GM23338 (cell line): ENCODE results near the gene CYFIP2. TPM values are rescaled to one million over a fixed set of nuclear protein-coding genes. Genes with fewer than 3 reads are reported as not detected.

Experiments
- ATAC-seq: fragments of 200-7000 bp; cut with Tn5 transposase; 3 replicates; pipeline ENCODE4 v1.9.1; 2020
- DNase-seq: peaks from one replicate; pipeline ENCODE4 v3.0.0-alpha.2; 2015; ENCODE audit warnings: low spot score
- H2AFZ ChIP-seq: fragments of 200-600 bp; sonication (generic); 2 replicates; pipeline ENCODE4 v1.8.0; 2016; ENCODE audit warnings: antibody characterized with exemption, mild to moderate bottlenecking, moderate library complexity
- H3F3A ChIP-seq: fragments of 200-600 bp; sonication (generic); replicated peaks from 2 replicates; pipeline ENCODE4 v1.8.0; 2017; ENCODE audit warnings: antibody characterized with exemption, mixed run types, low read depth
- H3K27ac ChIP-seq: fragments of 200-600 bp; sonication (generic); 2 replicates; pipeline ENCODE4 v1.6.1; 2016; ENCODE audit warnings: low read depth
- H3K27me3 ChIP-seq: fragments of 200-600 bp; sonication (generic); 2 replicates; pipeline ENCODE4 v1.8.0; 2016; ENCODE audit warnings: mild to moderate bottlenecking, mixed run types, moderate library complexity; ENCODE audit not compliant: insufficient read depth
- H3K36me3 ChIP-seq: fragments of 200-600 bp; sonication (generic); 2 replicates; pipeline ENCODE4 v1.8.0; 2016; ENCODE audit warnings: mild to moderate bottlenecking; ENCODE audit not compliant: insufficient read depth
- H3K4me1 ChIP-seq: fragments of 200-600 bp; sonication (generic); 2 replicates; pipeline ENCODE4 v1.8.0; 2016; ENCODE audit warnings: mild to moderate bottlenecking, moderate library complexity; ENCODE audit not compliant: insufficient read depth
- H3K4me2 ChIP-seq: fragments of 200-600 bp; sonication (generic); 2 replicates; pipeline ENCODE4 v1.7.1; 2017; ENCODE audit warnings: mixed run types
- H3K4me3 ChIP-seq: fragments of 200-600 bp; sonication (generic); 2 replicates; pipeline ENCODE4 v1.6.1; 2016; ENCODE audit warnings: mixed run types
- H3K79me2 ChIP-seq: fragments of 200-600 bp; sonication (generic); replicated peaks from 2 replicates; pipeline ENCODE4 v1.8.0; 2017; ENCODE audit warnings: mild to moderate bottlenecking; ENCODE audit not compliant: insufficient read depth
- H3K9me2 ChIP-seq: fragments of 200-600 bp; sonication (generic); 2 replicates; pipeline ENCODE4 v1.8.0; 2017; ENCODE audit not compliant: insufficient read depth
- H4K20me1 ChIP-seq: fragments of 200-600 bp; sonication (generic); replicated peaks from 2 replicates; pipeline ENCODE4 v1.8.0; 2017; ENCODE audit warnings: mild to moderate bottlenecking; ENCODE audit not compliant: insufficient read depth
- H3K27ac Mint-ChIP-seq: 2 replicates; pipeline ENCODE4 v1.8.0; 2020; ENCODE audit warnings: inconsistent platforms, mild to moderate bottlenecking, moderate library complexity, mixed read lengths
- H3K27me3 Mint-ChIP-seq: 3 replicates; pipeline ENCODE4 v1.8.0; 2022; ENCODE audit warnings: low read depth, mild to moderate bottlenecking, moderate library complexity, mixed read lengths, inconsistent platforms; ENCODE audit not compliant: insufficient read depth, poor library complexity
- H3K36me3 Mint-ChIP-seq: 3 replicates; pipeline ENCODE4 v1.8.0; 2021; ENCODE audit warnings: low read depth, mild to moderate bottlenecking, inconsistent platforms, moderate library complexity, mixed read lengths
- H3K4me1 Mint-ChIP-seq: 3 replicates; pipeline ENCODE4 v1.8.0; 2020; ENCODE audit warnings: mild to moderate bottlenecking, inconsistent platforms, mixed read lengths
- H3K4me3 Mint-ChIP-seq: 3 replicates; pipeline ENCODE4 v1.8.0; 2021; ENCODE audit warnings: moderate library complexity, mild to moderate bottlenecking, inconsistent platforms, mixed read lengths
- H3K9me3 Mint-ChIP-seq: 3 replicates; pipeline ENCODE4 v1.8.0; 2020; ENCODE audit warnings: moderate library complexity, mild to moderate bottlenecking, inconsistent platforms, mixed read lengths
- CREB1 ChIP-seq: fragments of 250-450 bp; sonication (Bioruptor Pico); IDR thresholded peaks from 2 replicates; pipeline ENCODE4 v1.5.0; 2020; ENCODE audit warnings: low read depth, mild to moderate bottlenecking, moderate library complexity
- CTCF ChIP-seq, 2 experiments: fragments of 200-600 bp in 1 of 2; sonication (generic) in 1 of 2; conservative IDR thresholded peaks; 2 replicates each; pipeline versions ENCODE4 v1.5.1 to v1.6.1; 2016 to 2017; ENCODE audit warnings: antibody characterized with exemption in 2 of 2, low read depth in 2 of 2, mild to moderate bottlenecking in 2 of 2, moderate library complexity in 1 of 2
- ETS1 ChIP-seq: IDR thresholded peaks from 2 replicates; pipeline ENCODE4 v1.6.1; 2016; ENCODE audit warnings: antibody characterized with exemption
- EZH2 ChIP-seq: fragments of 200-600 bp; sonication (generic); IDR thresholded peaks from one replicate; pipeline ENCODE4 v1.8.0; 2017; ENCODE audit warnings: antibody characterized with exemption, mild to moderate bottlenecking, low read depth; ENCODE audit not compliant: unreplicated experiment
- JUNB ChIP-seq: IDR thresholded peaks from one replicate; pipeline ENCODE4 v1.6.1; 2016; ENCODE audit warnings: antibody characterized with exemption; ENCODE audit not compliant: unreplicated experiment
- NANOG ChIP-seq: IDR thresholded peaks from 2 replicates; pipeline ENCODE4 v1.6.1; 2016; ENCODE audit warnings: antibody characterized with exemption, borderline replicate concordance
- POLR2AphosphoS5 ChIP-seq: IDR thresholded peaks from 2 replicates; pipeline ENCODE4 v1.6.1; 2016; ENCODE audit warnings: antibody characterized with exemption, low read depth
- REST ChIP-seq: IDR thresholded peaks from one replicate; pipeline ENCODE4 v1.6.1; 2018; ENCODE audit warnings: antibody characterized with exemption; ENCODE audit not compliant: unreplicated experiment
- STAT1 ChIP-seq: IDR thresholded peaks from one replicate; pipeline ENCODE4 v1.6.1; 2016; ENCODE audit warnings: antibody characterized with exemption; ENCODE audit not compliant: unreplicated experiment
- ZNF114 ChIP-seq: fragments of 250-450 bp; sonication (Bioruptor Pico); IDR thresholded peaks from 2 replicates; pipeline ENCODE4 v1.5.0; 2020; ENCODE audit warnings: mild to moderate bottlenecking, moderate library complexity
- ZNF331 ChIP-seq: fragments of 250-450 bp; sonication (Bioruptor Pico); IDR thresholded peaks from 2 replicates; pipeline ENCODE4 v1.5.0; 2020; ENCODE audit warnings: low read depth, mild to moderate bottlenecking, moderate library complexity
- ZNF462 ChIP-seq: fragments of 250-450 bp; sonication (Bioruptor Pico); IDR thresholded peaks from 2 replicates; pipeline ENCODE4 v1.5.0; 2020; ENCODE audit warnings: mild to moderate bottlenecking, moderate library complexity
- polyA plus RNA-seq: library from polyadenylated mRNA; unstranded; fragments of >200 nt; fragmentation: Nextera tagmentation; extraction: Ambion mirVana; gene quantifications from 2 replicates; pipeline ENCODE4 v1.2.1, GENCODE V29; 2016
- total RNA-seq: library from RNA; depleted of rRNA; stranded (reverse); fragments of >200 nt; shearing (Covaris generic); gene quantifications from 2 replicates; pipeline ENCODE4 v1.2.3, GENCODE V29; 2014

The CYFIP2 gene
- total and polyA plus RNA-seq, 2 experiments from 2014 or later: 54.1 to 98.4 TPM

- Mint-ChIP-seq H3K9me3 (no peaks in the 10 kb centered on the region), H3K27me3 (peaks cover 2% of the 10 kb centered on the region), H3K4me1 (peaks cover 9% of the 10 kb centered on the region; the same call in 2 of the 3 replicates), H3K27ac (no peak overlapping the region), H3K36me3 (peaks cover 11% of the 10 kb centered on the region), H3K4me3 (no peak overlapping the region)
- no peak for TF ChIP-seq EZH2
- TF ChIP-seq NANOG: no peak
- TF ChIP-seq ZNF462 (CRISPR knock-in tag): no peak
- no peak for TF ChIP-seq ETS1
- TF ChIP-seq POLR2AphosphoS5: no peak
- no peak for TF ChIP-seq CREB1 (CRISPR knock-in tag)
- TF ChIP-seq REST: no peak
- no peak for TF ChIP-seq CTCF (conservative IDR thresholded peaks at IDR 0.05; ENCODE audit: low read depth in 2 of 2)
- TF ChIP-seq ZNF331 (CRISPR knock-in tag): no peak
- no peak for TF ChIP-seq ZNF114 (CRISPR knock-in tag)
- no peak for TF ChIP-seq STAT1
- no peak for TF ChIP-seq JUNB
- H3K4me1 ChIP-seq: no peaks in the 10 kb centered on the region; the same call in 1 of the 2 replicates
- no peaks in the 10 kb centered on the region for H3K36me3 ChIP-seq
- H3K27me3 ChIP-seq: no peaks in the 10 kb centered on the region
- H3K9me2 ChIP-seq: no peaks in the 10 kb centered on the region
- H3K4me3 ChIP-seq: no peak overlapping the region
- H2AFZ ChIP-seq: no peak overlapping the region
- peaks cover 7% of the 10 kb centered on the region; the same call in 1 of the 2 replicates for H4K20me1 ChIP-seq
- H3K27ac ChIP-seq: no peak overlapping the region
- no peak overlapping the region for H3K4me2 ChIP-seq
- DNase-seq: no peak
- no peak for ATAC-seq
- no peaks in the 10 kb centered on the region for H3F3A ChIP-seq
- H3K79me2 ChIP-seq: no peaks in the 10 kb centered on the region
Measured at GRCh38 chr5:157372472-157372822, 106.5 kb downstream of the CYFIP2 start.
